ENCODE data around the gene RPH3AL. TPM values are rescaled to one million over a fixed set of nuclear protein-coding genes. Genes with fewer than 3 reads are reported as not detected.

Gene RPH3AL
- polyA plus RNA-seq, 1 donor = 17.3 TPM

GRCh38 chr17:336110-337021 lies 16.2 kb downstream of the RPH3AL start:
- no peak for DNase-seq

- DNase-seq = no peak
Measured at GRCh38 chr17:335691-336090, 16.9 kb downstream of the RPH3AL start.

- DNase-seq = no peak
Measured at GRCh38 chr17:334974-335481, 17.6 kb downstream of the RPH3AL start.

- DNase-seq = no peak
Measured at GRCh38 chr17:333626-334396, 18.8 kb downstream of the RPH3AL start.

- no peak for DNase-seq
Measured at GRCh38 chr17:332558-333322, 19.9 kb downstream of the RPH3AL start.

GRCh38 chr17:332023-332422 lies 20.6 kb downstream of the RPH3AL start:
- DNase-seq = no peak

- no peak for DNase-seq
Measured at GRCh38 chr17:330993-331701, 21.5 kb downstream of the RPH3AL start.

GRCh38 chr17:329784-330420 lies 22.7 kb downstream of the RPH3AL start:
- no peak for DNase-seq

- DNase-seq = no peak
Measured at GRCh38 chr17:327971-328370, 24.6 kb downstream of the RPH3AL start.

GRCh38 chr17:327296-327695 lies 25.3 kb downstream of the RPH3AL start:
- no peak for DNase-seq

- DNase-seq = no peak
Measured at GRCh38 chr17:326010-326621, 26.5 kb downstream of the RPH3AL start.

- DNase-seq = no peak
Measured at GRCh38 chr17:325270-326009, 27.2 kb downstream of the RPH3AL start.

GRCh38 chr17:323721-324571 lies 28.7 kb downstream of the RPH3AL start:
- DNase-seq = no peak

GRCh38 chr17:323181-323580 lies 29.4 kb downstream of the RPH3AL start:
- DNase-seq = no peak

- no peak for DNase-seq
Measured at GRCh38 chr17:322006-322780, 30.4 kb downstream of the RPH3AL start.

- no peak for DNase-seq
Measured at GRCh38 chr17:321386-321941, 31.1 kb downstream of the RPH3AL start.

GRCh38 chr17:320809-321385 lies 31.7 kb downstream of the RPH3AL start:
- no peak for DNase-seq

All from left kidney (tissue), 2 donors.